Stimulated activated effector memory CD8-positive, alpha-beta T cell treated with anti-CD3 and anti-CD28 coated beads, Interleukin-12 subunit alpha, Interleukin-12 subunit beta, amount 100 ng/mL, for 72 hours (primary cell): ENCODE measurements around the gene CCIN.

Experiments used
- ATAC-seq: fragments of 150-1000 bp; cut with Tn5 transposase; 2 replicates; pipeline ENCODE4 v1.10.0; 2021
- DNase-seq, 2 donors: peaks; one replicate each; pipeline ENCODE4 v3.0.0; 2021 to 2022; ENCODE audit warnings: low spot score in 2 of 2
- H3K27ac Mint-ChIP-seq: one replicate; pipeline ENCODE4 v1.8.0; 2022; ENCODE audit warnings: mild to moderate bottlenecking, mixed read lengths
- H3K36me3 Mint-ChIP-seq: one replicate; pipeline ENCODE4 v1.8.0; 2022; ENCODE audit warnings: mild to moderate bottlenecking, mixed read lengths
- H3K4me1 Mint-ChIP-seq: one replicate; pipeline ENCODE4 v1.8.0; 2022; ENCODE audit warnings: mixed read lengths
- H3K4me3 Mint-ChIP-seq: one replicate; pipeline ENCODE4 v1.8.0; 2022; ENCODE audit warnings: mild to moderate bottlenecking, mixed read lengths
- H3K9me3 Mint-ChIP-seq: one replicate; pipeline ENCODE4 v1.8.0; 2022; ENCODE audit warnings: mixed read lengths

The CCIN gene

GRCh38 chr9:36187414-36187813, 18.2 kb downstream of the CCIN start:
- Mint-ChIP-seq H3K9me3 (no peaks in the 10 kb centered on the region), H3K4me3 (no peak overlapping the region), H3K4me1 (peaks cover 38% of the 10 kb centered on the region), H3K27ac (peak overlapping the region; percentile 35), H3K36me3 (peaks cover 6% of the 10 kb centered on the region)
- ATAC-seq: no peak
- no peak for DNase-seq

DNA sequence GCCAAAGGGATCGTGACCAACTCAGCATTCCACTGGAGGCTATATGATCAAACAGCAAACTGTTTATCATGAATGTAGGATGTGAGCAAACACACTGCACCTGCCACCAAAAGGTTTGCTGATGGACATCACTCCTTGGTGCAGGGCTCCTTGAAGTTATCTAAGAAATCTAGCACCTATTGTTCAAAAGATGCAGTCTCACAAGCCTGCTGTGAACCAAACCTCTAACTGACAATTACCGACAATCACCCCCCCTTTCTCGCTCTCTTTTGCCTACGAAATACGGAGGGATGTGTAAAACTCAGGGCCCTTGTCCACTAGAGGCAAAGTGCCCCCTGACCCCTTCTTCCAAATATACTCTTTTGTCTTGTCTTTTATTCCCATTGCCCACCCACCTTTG, 19.0 kb downstream of the CCIN start:
- ATAC-seq (no peak), DNase-seq (no peak)
- Mint-ChIP-seq H3K4me3 (no peak overlapping the region), H3K36me3 (peaks cover 11% of the 10 kb centered on the region), H3K27ac (peak overlapping the region; percentile 35), H3K9me3 (no peaks in the 10 kb centered on the region), H3K4me1 (peaks cover 46% of the 10 kb centered on the region)

DNA sequence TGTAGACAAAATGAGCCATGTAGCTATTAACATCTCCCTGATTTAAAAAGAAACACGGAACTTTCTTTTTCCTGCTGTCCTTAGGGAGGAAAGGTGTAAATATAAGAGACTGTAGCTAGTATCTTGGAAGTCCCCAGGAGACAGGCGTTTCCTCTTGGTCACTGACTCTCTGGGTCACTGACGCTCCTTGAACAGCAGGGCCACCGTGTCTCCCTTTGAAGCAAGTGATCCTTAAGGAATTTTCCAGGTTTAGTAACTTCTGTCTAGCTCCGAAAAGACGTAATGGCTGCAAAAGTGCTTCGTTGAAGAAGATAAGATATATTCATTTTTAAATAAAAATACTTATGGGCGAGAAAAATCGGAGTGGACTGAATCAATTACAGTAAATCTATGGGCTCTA, 20.8 kb downstream of the CCIN start:
- DNase-seq (no peak), ATAC-seq (no peak)
- peaks cover 64% of the 10 kb centered on the region for H3K4me1 Mint-ChIP-seq
- peaks cover 23% of the 10 kb centered on the region for H3K36me3 Mint-ChIP-seq
- H3K27ac Mint-ChIP-seq: peak overlapping the region; percentile 95
- H3K4me3 Mint-ChIP-seq: peak overlapping the region; percentile 92
- H3K9me3 Mint-ChIP-seq: no peaks in the 10 kb centered on the region

GRCh38 chr9:36190388-36191289, 21.5 kb downstream of the CCIN start, which contains the start of gene CLTA:
Gene CLTA, plus strand, starts transcription at chr9:36190921. Its CDS starts 136 bp downstream, at chr9:36191057.
- peak; percentile 79 to 94 for DNase-seq
- H3K9me3 Mint-ChIP-seq: no peaks in the 10 kb centered on the region
- peak; percentile 99 for ATAC-seq
- H3K27ac Mint-ChIP-seq: peak within 1 kb of the TSS; percentile 95
- peaks cover 68% of the 10 kb centered on the region for H3K4me1 Mint-ChIP-seq
- H3K4me3 Mint-ChIP-seq: peak within 1 kb of the TSS; percentile 92
- H3K36me3 Mint-ChIP-seq: peaks cover 30% of the 10 kb centered on the region

- peak; percentile 44 for ATAC-seq
- H3K36me3 Mint-ChIP-seq: peaks cover 36% of the 10 kb centered on the region
- H3K27ac Mint-ChIP-seq: peak overlapping the region; percentile 95
- H3K4me3 Mint-ChIP-seq: peak overlapping the region; percentile 92
- peaks cover 68% of the 10 kb centered on the region for H3K4me1 Mint-ChIP-seq
- no peaks in the 10 kb centered on the region for H3K9me3 Mint-ChIP-seq
- peak; percentile 22 to 73 for DNase-seq
These were observed 22.1 kb downstream of the CCIN start for GRCh38 chr9:36191290-36191645.

DNA sequence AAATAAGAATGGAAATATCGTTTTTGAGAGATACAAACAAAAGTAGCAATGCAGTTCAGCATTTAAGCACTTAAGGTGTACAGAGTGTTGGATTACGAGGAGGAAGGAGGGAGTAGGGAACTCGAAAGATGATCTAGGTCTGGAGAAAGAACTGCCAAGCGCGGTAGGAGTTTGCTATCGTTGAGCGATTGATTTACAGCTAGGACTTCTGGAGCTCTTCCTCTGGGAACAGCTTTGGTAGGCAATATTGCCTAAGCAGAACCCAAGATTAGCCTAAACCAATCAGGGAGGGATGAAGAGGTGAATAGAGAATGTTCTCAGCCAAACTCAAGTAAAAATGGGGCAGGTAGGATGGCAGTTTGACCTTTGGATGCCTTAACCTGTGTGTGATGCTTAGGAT, 22.5 kb downstream of the CCIN start:
- ATAC-seq: no peak
- DNase-seq: no peak
- Mint-ChIP-seq H3K4me1 (peaks cover 68% of the 10 kb centered on the region), H3K4me3 (peak overlapping the region; percentile 92), H3K27ac (peak overlapping the region; percentile 95), H3K9me3 (no peaks in the 10 kb centered on the region), H3K36me3 (peaks cover 40% of the 10 kb centered on the region)

DNA sequence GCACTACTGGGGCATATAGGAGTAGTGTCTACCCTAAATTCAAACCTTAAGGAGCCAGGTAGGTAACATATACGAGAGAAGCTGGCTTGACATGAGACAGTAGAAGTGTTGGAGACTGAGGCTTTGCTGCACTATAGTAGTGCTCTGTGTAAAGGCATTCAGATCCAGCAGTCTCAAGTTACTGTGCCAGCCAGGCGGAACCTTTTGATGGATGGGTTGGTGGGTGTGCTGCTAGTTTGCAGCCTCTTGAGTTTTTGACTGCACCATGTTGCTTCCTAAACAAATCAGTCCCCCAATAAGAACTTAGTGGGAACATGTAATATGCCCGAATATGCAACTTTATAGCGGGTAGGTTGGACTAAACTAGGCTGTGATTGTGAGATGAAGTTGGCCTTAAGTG, 23.0 kb downstream of the CCIN start:
- peak overlapping the region; percentile 95 for H3K27ac Mint-ChIP-seq
- ATAC-seq: no peak
- H3K36me3 Mint-ChIP-seq: peaks cover 45% of the 10 kb centered on the region
- peak overlapping the region; percentile 92 for H3K4me3 Mint-ChIP-seq
- no peaks in the 10 kb centered on the region for H3K9me3 Mint-ChIP-seq
- no peak for DNase-seq
- peaks cover 66% of the 10 kb centered on the region for H3K4me1 Mint-ChIP-seq

DNA sequence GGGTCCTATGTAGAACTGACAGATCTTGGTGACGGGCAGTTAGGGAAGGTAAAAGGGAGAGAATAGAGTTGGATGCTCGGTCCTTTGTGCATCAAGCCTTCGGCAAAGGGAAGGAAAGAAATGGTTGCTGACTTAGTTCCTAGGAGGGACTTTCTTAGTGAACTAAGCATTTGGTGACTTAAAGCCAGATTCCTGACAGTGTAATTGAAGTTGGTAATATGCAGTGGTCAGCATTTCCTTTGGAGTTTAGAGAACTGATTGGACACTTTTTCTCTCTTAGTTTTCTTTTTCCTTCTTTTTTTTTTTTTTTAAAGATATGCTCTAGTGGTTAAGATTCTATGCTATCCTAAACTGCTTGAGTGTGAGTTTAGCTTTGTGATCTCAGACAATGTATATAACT, 23.8 kb downstream of the CCIN start:
- peak overlapping the region; percentile 92 for H3K4me3 Mint-ChIP-seq
- H3K9me3 Mint-ChIP-seq: no peaks in the 10 kb centered on the region
- DNase-seq (no peak), ATAC-seq (no peak)
- peak overlapping the region; percentile 65 for H3K27ac Mint-ChIP-seq
- peaks cover 53% of the 10 kb centered on the region for H3K36me3 Mint-ChIP-seq
- peaks cover 58% of the 10 kb centered on the region for H3K4me1 Mint-ChIP-seq

DNA sequence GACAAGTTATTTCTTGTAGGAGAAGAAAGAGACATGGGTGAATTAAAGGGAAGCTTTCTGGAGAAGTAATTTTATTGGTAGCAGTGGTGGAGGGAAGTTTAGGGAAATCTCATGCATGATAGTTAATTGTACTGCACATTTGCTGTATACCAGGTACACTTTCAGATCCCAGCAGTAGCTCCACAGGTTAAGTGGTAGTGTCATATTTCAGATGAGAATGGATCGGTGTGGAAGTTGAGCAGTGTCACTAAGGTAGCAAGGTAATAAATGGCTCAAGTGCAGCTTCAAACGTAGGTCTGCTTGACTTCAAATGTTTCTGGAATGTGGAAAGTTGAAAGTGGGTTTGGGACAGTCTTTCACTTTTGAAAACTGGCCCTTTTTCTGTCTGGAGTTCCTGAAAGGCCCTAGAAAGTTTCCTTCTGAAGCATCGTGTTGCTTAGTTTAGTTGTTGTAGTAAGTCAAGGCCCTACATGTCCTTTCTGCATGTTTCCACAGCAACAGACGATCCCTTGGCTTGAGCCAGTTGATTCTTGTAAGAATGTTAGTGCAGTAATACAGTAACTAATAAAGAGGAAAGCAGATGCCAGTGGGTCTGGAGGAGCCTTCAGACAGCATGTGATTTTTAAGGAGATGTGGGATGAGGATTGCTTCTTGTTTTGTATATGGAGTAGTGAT, 25.3 kb downstream of the CCIN start:
- DNase-seq (no peak), ATAC-seq (no peak)
- Mint-ChIP-seq H3K36me3 (peaks cover 68% of the 10 kb centered on the region), H3K4me1 (peaks cover 48% of the 10 kb centered on the region), H3K9me3 (no peaks in the 10 kb centered on the region), H3K27ac (peak overlapping the region; percentile 65), H3K4me3 (peak overlapping the region; percentile 92)

GRCh38 chr9:36204906-36205547, 35.8 kb downstream of the CCIN start:
- peak overlapping the region; percentile 94 for H3K27ac Mint-ChIP-seq
- peaks cover 44% of the 10 kb centered on the region for H3K4me1 Mint-ChIP-seq
- DNase-seq: no peak
- H3K36me3 Mint-ChIP-seq: peaks cover 99% of the 10 kb centered on the region
- ATAC-seq: no peak
- no peak overlapping the region for H3K4me3 Mint-ChIP-seq
- no peaks in the 10 kb centered on the region for H3K9me3 Mint-ChIP-seq

- ATAC-seq: peak; percentile 46
- H3K4me3 Mint-ChIP-seq: peak overlapping the region; percentile 55
- no peaks in the 10 kb centered on the region for H3K9me3 Mint-ChIP-seq
- DNase-seq: no peak
- peaks cover 100% of the 10 kb centered on the region for H3K36me3 Mint-ChIP-seq
- peaks cover 54% of the 10 kb centered on the region for H3K4me1 Mint-ChIP-seq
- peak overlapping the region; percentile 94 for H3K27ac Mint-ChIP-seq
These were observed 37.8 kb downstream of the CCIN start for GRCh38 chr9:36207016-36207415.

DNA sequence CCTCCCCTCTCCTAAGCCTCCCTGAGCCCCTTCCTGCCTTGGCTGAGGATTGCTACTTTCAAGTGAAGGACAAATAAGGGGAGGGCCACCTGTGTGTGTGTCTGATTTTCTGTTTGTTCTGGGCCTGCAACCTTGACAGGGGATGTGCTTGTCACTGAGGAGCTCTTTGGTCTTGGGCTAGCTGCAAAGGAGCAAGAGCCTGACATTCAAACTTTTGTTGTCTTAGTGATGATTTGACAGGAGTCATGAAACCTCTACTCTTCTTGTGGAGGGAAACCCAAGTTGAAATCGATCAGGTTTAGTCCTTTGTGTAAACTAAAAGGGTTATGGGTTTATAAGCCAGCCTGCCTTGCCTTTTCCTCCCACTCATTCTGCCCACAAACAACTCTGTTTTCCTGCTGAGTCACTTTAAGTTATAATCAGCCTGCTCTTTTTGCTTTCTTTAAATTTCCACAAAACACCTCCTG, 38.4 kb downstream of the CCIN start:
- Mint-ChIP-seq H3K4me3 (peak overlapping the region; percentile 55), H3K36me3 (peaks cover 100% of the 10 kb centered on the region), H3K27ac (peak overlapping the region; percentile 94), H3K9me3 (no peaks in the 10 kb centered on the region), H3K4me1 (peaks cover 54% of the 10 kb centered on the region)
- no peak for DNase-seq
- ATAC-seq: peak; percentile 80

- Mint-ChIP-seq H3K4me1 (peaks cover 61% of the 10 kb centered on the region), H3K36me3 (peaks cover 100% of the 10 kb centered on the region), H3K9me3 (no peaks in the 10 kb centered on the region), H3K27ac (peak overlapping the region; percentile 94), H3K4me3 (peak overlapping the region; percentile 55)
- DNase-seq (no peak), ATAC-seq (no peak)
These were observed 39.5 kb downstream of the CCIN start for GRCh38 chr9:36208521-36209253.

- peaks cover 61% of the 10 kb centered on the region for H3K4me1 Mint-ChIP-seq
- peaks cover 99% of the 10 kb centered on the region for H3K36me3 Mint-ChIP-seq
- H3K27ac Mint-ChIP-seq: peak overlapping the region; percentile 94
- ATAC-seq (no peak), DNase-seq (no peak)
- no peaks in the 10 kb centered on the region for H3K9me3 Mint-ChIP-seq
- H3K4me3 Mint-ChIP-seq: no peak overlapping the region
These were observed 41.5 kb downstream of the CCIN start for GRCh38 chr9:36210722-36211121.

DNA sequence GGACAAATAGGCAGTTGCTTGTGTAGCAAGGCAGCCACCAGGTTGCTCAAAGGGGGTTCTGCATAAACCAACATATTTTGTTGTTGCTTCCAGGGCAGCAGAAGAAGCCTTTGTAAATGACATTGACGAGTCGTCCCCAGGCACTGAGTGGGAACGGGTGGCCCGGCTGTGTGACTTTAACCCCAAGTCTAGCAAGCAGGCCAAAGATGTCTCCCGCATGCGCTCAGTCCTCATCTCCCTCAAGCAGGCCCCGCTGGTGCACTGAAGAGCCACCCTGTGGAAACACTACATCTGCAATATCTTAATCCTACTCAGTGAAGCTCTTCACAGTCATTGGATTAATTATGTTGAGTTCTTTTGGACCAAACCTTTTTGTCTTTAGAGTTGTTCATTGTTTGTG, 42.3 kb downstream of the CCIN start:
- H3K4me3 Mint-ChIP-seq: no peak overlapping the region
- ATAC-seq (no peak), DNase-seq (no peak)
- no peaks in the 10 kb centered on the region for H3K9me3 Mint-ChIP-seq
- peaks cover 99% of the 10 kb centered on the region for H3K36me3 Mint-ChIP-seq
- H3K4me1 Mint-ChIP-seq: peaks cover 58% of the 10 kb centered on the region
- peak overlapping the region; percentile 94 for H3K27ac Mint-ChIP-seq
